Measurements from ENCODE around the gene PFDN4.

The PFDN4 gene

DNA sequence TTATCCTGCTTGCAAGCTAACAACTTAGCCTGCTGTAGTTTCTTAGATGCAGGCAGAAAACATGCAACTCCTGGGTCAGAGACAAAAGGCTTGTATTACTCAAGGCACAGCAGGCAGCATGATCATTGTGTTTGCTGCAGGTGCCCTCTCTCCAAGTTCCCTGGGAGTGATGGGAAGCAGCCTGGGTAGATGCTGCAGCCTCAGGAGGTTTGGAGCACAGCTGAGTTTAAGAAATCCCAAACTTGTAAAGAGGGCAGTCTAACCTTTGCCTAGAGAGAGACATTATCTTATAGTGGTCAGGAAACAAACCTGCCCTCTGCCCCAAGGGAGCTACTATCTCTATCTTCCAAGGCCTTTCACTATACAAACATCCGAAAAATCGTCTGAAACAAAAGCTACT, 61.1 kb downstream of the PFDN4 start:
- DNase-seq (ENCODE audit: low read depth) = no peak
